HG03196 (cell line): ENCODE data around the gene GBP7.

ENCODE experiments used
- ATAC-seq: cut with Tn5 transposase; IDR thresholded peaks from one replicate; pipeline ENCODE4 v1.9.1; 2021; ENCODE audit not compliant: unreplicated experiment

The GBP7 gene

GRCh38 chr1:89125240-89125912 is 50.4 kb downstream of the GBP7 start:
- ATAC-seq, result peak; percentile 16

- no peak for ATAC-seq
Measured at GRCh38 chr1:89121641-89122040, 54.2 kb downstream of the GBP7 start.

GRCh38 chr1:89114662-89115061 is 61.1 kb downstream of the GBP7 start:
- ATAC-seq, result no peak

GRCh38 chr1:89112871-89113613 is 62.8 kb downstream of the GBP7 start:
- ATAC-seq, result no peak

- no peak for ATAC-seq
Measured at GRCh38 chr1:89104687-89105086, 71.1 kb downstream of the GBP7 start.

- ATAC-seq, result no peak
Measured at GRCh38 chr1:89104147-89104546, 71.7 kb downstream of the GBP7 start.

- ATAC-seq, result no peak
Measured at GRCh38 chr1:89102021-89102420, 73.8 kb downstream of the GBP7 start.

- no peak for ATAC-seq
Measured at GRCh38 chr1:89100412-89100811, 75.4 kb downstream of the GBP7 start.

GRCh38 chr1:89098857-89099256 is 76.9 kb downstream of the GBP7 start:
- ATAC-seq, result no peak

- ATAC-seq, result no peak
Measured at GRCh38 chr1:89095737-89096136, 80.1 kb downstream of the GBP7 start.

GRCh38 chr1:89089962-89090361 is 85.8 kb downstream of the GBP7 start:
- no peak for ATAC-seq

- ATAC-seq, result no peak
Measured at GRCh38 chr1:89088572-89088971, 87.2 kb downstream of the GBP7 start.

GRCh38 chr1:89087241-89087640 is 88.6 kb downstream of the GBP7 start:
- no peak for ATAC-seq

GRCh38 chr1:89085781-89086180 is 90.0 kb downstream of the GBP7 start:
- ATAC-seq, result no peak
